ENCODE results near the gene STX8. TPM values are rescaled to one million over a fixed set of nuclear protein-coding genes. Genes with fewer than 3 reads are reported as not detected.
A peak's percentile ranks its signal among the peaks of the same experiment; 100 is the strongest.
"Not testable (repeated sequence)": the region's sequence is repeated elsewhere in the genome, so short reads cannot be mapped to it uniquely, and the experiment has no call there.

STX8 gene
- total RNA-seq, 2 experiments from 2014 or later: 57.9 to 74.2 TPM

DNA sequence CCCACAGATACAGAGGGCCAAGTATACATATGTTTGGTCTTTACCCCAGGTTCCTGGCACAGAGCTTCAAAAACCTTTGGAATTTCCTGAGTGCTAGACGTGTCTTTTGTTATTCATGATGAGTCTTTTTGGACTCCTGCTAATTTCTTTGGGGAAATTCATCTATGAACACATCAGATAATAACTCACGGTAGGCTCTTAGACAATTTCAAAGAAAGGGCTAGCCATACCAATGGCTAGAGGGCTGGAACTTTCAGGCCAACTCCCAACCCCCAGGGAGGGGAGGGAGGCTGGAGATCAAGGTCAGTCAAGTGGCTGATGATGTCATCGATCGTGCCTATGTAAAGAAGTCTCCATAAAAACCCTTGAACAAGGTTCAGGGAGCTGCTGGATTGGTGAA lies 101.9 kb downstream of the STX8 start:
- DNase-seq (no peak), ATAC-seq (no peak)
- CTCF ChIA-PET: interaction anchor here (0.6 kb wide), 1 partner anchor 166 kb away, joined by 3 read pairs; no protein-coding TSS in a partner anchor
- H3K9me3 Mint-ChIP-seq (ENCODE audit: low read depth): no peaks in the 10 kb centered on the region
- no peaks in the 10 kb centered on the region for H3K27me3 Mint-ChIP-seq
- H3K36me3 Mint-ChIP-seq: peaks cover 6% of the 10 kb centered on the region
- H3K27ac Mint-ChIP-seq: no peak overlapping the region
- peaks cover 33% of the 10 kb centered on the region for H3K4me1 Mint-ChIP-seq
- H3K4me3 Mint-ChIP-seq: no peak overlapping the region

DNA sequence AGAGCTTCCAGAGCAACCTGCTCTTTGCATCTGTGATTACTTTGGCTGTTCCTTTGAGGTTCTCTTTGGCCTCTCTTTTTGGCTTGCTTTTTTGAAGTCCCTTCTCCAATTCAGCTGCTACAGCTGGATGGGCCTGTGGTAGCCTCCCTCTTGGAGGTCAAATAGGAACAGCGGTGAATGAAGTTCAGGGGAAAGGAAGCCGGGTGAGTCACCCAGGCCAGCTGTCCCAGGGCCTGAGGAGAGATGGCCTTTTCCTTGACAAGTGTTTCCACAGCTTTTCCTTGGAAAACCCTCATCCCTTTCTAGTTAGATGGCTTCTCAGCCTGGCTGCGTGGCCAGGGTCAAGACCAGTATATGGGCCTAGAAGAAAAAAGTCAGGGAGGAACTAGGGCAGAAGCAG lies 103.1 kb downstream of the STX8 start:
- Mint-ChIP-seq H3K27me3 (no peaks in the 10 kb centered on the region), H3K27ac (no peak overlapping the region), H3K4me1 (peaks cover 33% of the 10 kb centered on the region), H3K36me3 (peaks cover 6% of the 10 kb centered on the region), H3K9me3 (ENCODE audit: low read depth) (no peaks in the 10 kb centered on the region), H3K4me3 (no peak overlapping the region)
- DNase-seq (no peak), ATAC-seq (no peak)
- CTCF ChIA-PET: no interaction called here

DNA sequence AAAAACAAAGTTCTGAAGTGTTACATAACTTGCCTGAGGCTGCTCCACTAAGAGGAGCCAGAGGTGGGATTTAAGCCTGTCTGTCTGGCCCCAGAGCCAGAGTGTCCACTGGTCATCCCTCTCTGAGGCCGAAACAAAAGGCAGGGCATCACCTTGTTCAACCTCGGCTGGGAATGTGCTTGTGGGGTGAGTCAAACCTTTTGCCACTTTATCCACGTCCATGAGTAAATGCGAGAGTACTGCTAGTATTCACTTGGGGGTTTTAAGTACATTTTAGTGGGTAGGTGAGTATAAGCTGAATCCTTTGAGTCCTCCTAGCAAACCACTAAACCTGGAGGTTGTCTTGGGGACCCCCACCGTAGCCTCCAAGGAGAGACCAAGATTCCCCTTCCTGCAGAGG lies 103.5 kb downstream of the STX8 start:
- CTCF ChIA-PET: no interaction called here
- H3K27ac Mint-ChIP-seq: no peak overlapping the region
- ATAC-seq: no peak

DNA sequence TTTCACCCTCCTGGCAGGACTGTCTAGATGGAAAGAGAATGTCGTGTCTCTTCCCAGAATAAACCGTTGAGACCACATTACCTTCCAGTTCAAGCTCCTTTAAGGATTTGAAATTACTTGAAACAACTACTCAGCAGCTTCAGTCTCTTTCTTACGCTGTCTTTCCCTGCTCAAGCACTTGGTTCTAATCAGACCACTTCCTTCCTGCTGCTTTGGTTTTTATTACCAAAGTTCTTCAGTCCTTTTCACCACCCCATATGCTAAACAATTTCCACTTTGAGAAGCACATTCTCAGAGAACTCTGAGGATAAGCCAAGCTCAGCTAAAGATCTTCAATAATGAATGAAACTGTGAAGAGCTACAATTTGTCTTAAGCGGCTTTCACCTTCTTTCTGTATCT lies 105.4 kb downstream of the STX8 start:
- peak overlapping the region; percentile 47 for H3K4me3 Mint-ChIP-seq
- H3K9me3 Mint-ChIP-seq (ENCODE audit: low read depth): no peaks in the 10 kb centered on the region
- CTCF ChIA-PET: interaction anchor here (0.6 to 1.5 kb wide), 5 partner anchors 10 to 59 kb away, joined by 3 to 5 read pairs (median 3); no protein-coding TSS in a partner anchor
- H3K27me3 Mint-ChIP-seq: no peaks in the 10 kb centered on the region
- peak; percentile 95 for ATAC-seq
- H3K36me3 Mint-ChIP-seq: peaks cover 6% of the 10 kb centered on the region
- H3K27ac Mint-ChIP-seq: peak overlapping the region; percentile 92
- peaks cover 33% of the 10 kb centered on the region for H3K4me1 Mint-ChIP-seq
- peak; percentile 43 for DNase-seq

More for the DNA sequence above, 103.5 kb downstream of the STX8 start:
- Mint-ChIP-seq H3K4me3 (no peak overlapping the region), H3K9me3 (ENCODE audit: low read depth) (no peaks in the 10 kb centered on the region), H3K4me1 (peaks cover 33% of the 10 kb centered on the region), H3K27me3 (no peaks in the 10 kb centered on the region), H3K36me3 (peaks cover 6% of the 10 kb centered on the region)
- no peak for DNase-seq

DNA sequence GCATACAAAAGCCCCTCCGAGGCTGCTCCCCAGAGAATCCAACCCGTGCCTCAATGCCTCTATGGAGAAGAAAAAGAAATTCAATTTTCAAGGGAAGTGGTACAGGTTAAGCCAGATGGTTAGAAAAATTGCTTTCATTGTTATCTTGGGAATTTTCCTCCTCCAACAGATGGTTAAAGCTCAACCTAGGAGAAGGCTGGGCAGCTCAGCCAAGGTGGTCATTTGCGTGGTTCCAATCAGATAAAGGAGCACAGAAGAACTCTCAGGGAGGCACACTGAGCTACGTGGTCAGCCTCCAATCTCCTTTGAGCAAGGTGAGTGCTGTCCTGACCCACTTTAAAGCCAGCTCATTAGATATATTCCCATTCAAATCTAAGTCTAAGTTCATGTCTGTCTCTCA lies 106.7 kb downstream of the STX8 start:
- H3K27ac Mint-ChIP-seq: peak overlapping the region; percentile 92
- CTCF ChIA-PET: interaction anchor here (0.5 to 1.5 kb wide), 2 partner anchors 9 to 183 kb away, joined by 3 to 4 read pairs; no protein-coding TSS in a partner anchor
- H3K4me3 Mint-ChIP-seq: no peak overlapping the region
- DNase-seq (no peak), ATAC-seq (no peak)
- no peaks in the 10 kb centered on the region for H3K9me3 Mint-ChIP-seq (ENCODE audit: low read depth)
- H3K27me3 Mint-ChIP-seq: no peaks in the 10 kb centered on the region
- H3K4me1 Mint-ChIP-seq: peaks cover 34% of the 10 kb centered on the region
- peaks cover 6% of the 10 kb centered on the region for H3K36me3 Mint-ChIP-seq

DNA sequence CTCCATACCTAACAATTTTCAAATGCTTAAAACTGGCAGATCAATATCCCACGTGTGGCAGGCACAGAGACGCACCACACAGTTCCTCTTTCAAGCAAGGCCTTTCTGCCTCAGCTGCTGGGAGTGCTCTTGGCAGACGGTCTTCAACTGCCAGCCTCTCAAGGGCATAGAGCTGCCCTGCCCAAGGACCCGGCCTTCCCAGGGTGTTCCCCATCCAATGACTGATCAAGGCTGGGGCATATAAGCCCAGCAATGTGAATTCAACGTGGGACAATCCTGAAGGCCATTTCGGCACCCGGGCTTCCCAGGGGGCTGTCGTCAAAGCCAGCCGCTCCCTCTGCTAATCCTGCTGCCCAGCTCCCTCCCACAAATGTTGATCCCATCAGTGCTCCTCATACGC lies 107.1 kb downstream of the STX8 start:
- no peaks in the 10 kb centered on the region for H3K27me3 Mint-ChIP-seq
- DNase-seq: no peak
- peaks cover 6% of the 10 kb centered on the region for H3K36me3 Mint-ChIP-seq
- no peaks in the 10 kb centered on the region for H3K9me3 Mint-ChIP-seq (ENCODE audit: low read depth)
- ATAC-seq: no peak
- CTCF ChIA-PET: interaction anchor here (0.5 kb wide), 1 partner anchor 182 kb away, joined by 3 read pairs; no protein-coding TSS in a partner anchor
- H3K4me1 Mint-ChIP-seq: peaks cover 34% of the 10 kb centered on the region
- H3K27ac Mint-ChIP-seq: no peak overlapping the region
- no peak overlapping the region for H3K4me3 Mint-ChIP-seq

DNA sequence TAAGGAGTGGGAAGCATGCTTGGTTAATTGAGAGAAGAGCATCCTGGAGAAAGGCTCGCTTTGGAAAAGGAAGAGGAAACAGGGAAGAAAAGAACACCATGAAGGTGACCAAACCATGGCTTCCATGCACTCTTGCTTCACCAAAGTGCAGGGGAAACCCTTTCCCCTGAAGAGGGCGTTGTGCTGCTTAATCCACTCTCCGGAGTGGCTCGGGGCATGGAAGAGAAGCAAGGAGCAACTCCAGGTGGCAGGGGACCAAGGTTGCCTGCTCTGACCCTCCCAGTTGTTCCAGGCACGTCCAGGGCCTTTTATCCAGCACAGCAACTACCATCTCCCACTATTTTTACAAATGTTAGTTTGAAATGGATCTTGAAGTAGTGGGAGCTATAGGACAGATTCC lies 108.1 kb downstream of the STX8 start:
- no peaks in the 10 kb centered on the region for H3K9me3 Mint-ChIP-seq (ENCODE audit: low read depth)
- no peak overlapping the region for H3K27ac Mint-ChIP-seq
- no peaks in the 10 kb centered on the region for H3K27me3 Mint-ChIP-seq
- no peak for ATAC-seq
- H3K4me3 Mint-ChIP-seq: no peak overlapping the region
- H3K4me1 Mint-ChIP-seq: peaks cover 31% of the 10 kb centered on the region
- H3K36me3 Mint-ChIP-seq: peaks cover 6% of the 10 kb centered on the region
- no peak for DNase-seq
- CTCF ChIA-PET: interaction anchor here (1.2 kb wide), 1 partner anchor 108 kb away, joined by 3 read pairs; the partner anchor contains the start of gene STX8

DNA sequence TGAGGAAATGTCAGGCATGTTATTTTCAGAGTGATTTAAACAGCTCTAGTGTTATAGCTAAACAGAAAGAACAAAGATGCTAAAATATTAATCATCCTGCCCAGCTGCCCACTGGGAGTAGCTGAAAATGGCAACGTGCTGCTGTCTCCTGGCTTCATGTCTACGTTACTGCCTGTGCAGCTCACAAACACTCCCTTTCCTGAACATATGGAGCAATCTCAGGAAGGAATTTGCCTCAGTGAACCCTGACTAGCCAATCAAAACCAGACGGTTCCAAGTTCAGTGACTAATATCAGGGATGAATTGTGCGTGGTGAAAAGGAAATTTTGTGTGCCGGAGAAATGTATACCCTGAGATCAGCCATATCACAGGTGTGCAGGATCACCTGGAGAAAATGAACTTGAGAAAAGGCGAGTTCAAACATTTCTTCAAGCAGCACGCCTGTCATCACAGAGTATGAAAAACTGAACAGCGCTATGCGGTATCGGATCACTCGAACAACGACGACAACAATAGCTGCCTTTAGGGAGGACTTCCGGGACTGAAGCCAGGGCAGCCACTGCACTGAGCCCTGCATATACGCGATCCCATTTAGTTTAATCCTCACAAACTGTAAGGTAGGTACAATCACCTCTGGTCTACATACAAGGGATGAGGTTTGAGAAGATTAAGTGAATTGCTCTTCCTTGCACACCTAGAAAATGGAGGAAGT lies 110.3 kb downstream of the STX8 start:
- CTCF ChIA-PET: interaction anchor here (2.2 kb wide), 1 partner anchor 10 kb away, joined by 4 read pairs; no protein-coding TSS in a partner anchor
- H3K27me3 Mint-ChIP-seq: no peaks in the 10 kb centered on the region
- no peak for ATAC-seq
- peaks cover 4% of the 10 kb centered on the region for H3K36me3 Mint-ChIP-seq
- no peak for DNase-seq
- no peaks in the 10 kb centered on the region for H3K9me3 Mint-ChIP-seq (ENCODE audit: low read depth)
- H3K4me3 Mint-ChIP-seq: no peak overlapping the region
- peaks cover 17% of the 10 kb centered on the region for H3K4me1 Mint-ChIP-seq
- H3K27ac Mint-ChIP-seq: no peak overlapping the region

DNA sequence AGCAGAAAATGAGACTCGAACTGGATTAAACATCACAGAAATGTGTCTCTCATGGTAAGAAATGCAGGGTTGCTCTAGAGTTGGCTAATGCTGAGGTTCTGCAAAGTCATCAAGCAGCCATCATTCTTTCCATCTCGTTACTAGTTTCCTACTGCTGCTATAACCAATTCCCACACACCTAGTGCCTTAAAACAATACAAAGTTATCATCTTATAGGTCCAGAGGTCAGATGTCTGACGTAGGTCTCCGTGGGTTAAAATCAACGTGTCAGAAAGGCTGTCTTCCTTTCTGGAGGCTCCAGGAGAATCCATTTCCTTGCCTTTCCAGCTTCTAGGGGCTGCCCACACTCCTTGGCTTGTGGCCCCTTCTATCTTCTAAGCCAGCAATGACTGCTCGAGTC lies 118.6 kb downstream of the STX8 start:
- Mint-ChIP-seq H3K9me3 (ENCODE audit: low read depth) (no peaks in the 10 kb centered on the region), H3K4me3 (no peak overlapping the region), H3K27me3 (no peaks in the 10 kb centered on the region), H3K4me1 (no peaks in the 10 kb centered on the region), H3K27ac (no peak overlapping the region), H3K36me3 (peaks cover 3% of the 10 kb centered on the region)
- ATAC-seq (no peak), DNase-seq (no peak)
- CTCF ChIA-PET: no interaction called here

DNA sequence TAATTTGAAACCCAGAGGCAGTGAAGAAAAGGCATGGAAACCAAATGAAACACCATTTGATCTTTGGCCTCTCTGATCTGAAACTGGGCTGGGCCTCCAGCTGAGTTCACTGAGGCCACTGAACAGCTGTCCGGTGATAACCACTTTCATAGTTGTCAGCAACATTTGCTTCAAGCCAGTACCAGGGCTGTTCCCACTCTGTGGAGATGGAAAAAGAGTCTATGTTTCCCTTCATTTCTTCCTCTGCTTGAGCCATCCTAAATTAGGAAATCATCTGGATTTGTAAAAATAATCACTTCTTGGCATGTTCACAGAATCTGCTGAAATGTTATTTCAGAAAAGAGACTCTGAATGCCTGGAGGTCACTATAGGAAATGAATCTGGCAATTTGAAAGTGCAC lies 119.3 kb downstream of the STX8 start:
- CTCF ChIA-PET: no interaction called here
- H3K27ac Mint-ChIP-seq: no peak overlapping the region

DNA sequence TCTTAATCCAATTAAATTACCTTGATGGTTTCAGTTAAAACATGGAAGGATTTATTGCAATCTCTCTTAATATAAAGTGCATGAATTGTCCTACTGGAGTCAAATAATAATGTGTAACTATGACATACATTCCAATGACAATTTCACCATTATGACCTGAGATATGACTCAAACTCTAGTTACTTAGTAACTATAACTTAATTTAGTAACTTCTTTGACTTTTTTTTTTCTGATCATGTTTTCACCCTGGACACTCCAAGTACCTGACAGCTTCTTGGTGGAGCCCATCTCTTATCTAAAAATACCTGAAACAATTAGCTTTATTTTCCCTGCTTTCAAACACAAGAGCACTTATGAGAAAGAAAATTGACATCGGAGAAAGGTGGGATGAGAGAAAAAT lies 123.7 kb downstream of the STX8 start:
- no peaks in the 10 kb centered on the region for H3K36me3 Mint-ChIP-seq
- H3K4me1 Mint-ChIP-seq: no peaks in the 10 kb centered on the region
- CTCF ChIA-PET: no interaction called here
- no peak overlapping the region for H3K4me3 Mint-ChIP-seq
- no peaks in the 10 kb centered on the region for H3K9me3 Mint-ChIP-seq (ENCODE audit: low read depth)
- ATAC-seq: no peak
- H3K27ac Mint-ChIP-seq: no peak overlapping the region
- DNase-seq: no peak
- no peaks in the 10 kb centered on the region for H3K27me3 Mint-ChIP-seq

More for the DNA sequence above, 119.3 kb downstream of the STX8 start:
- no peak overlapping the region for H3K4me3 Mint-ChIP-seq
- H3K4me1 Mint-ChIP-seq: no peaks in the 10 kb centered on the region
- H3K9me3 Mint-ChIP-seq (ENCODE audit: low read depth): no peaks in the 10 kb centered on the region
- DNase-seq (no peak), ATAC-seq (no peak)
- no peaks in the 10 kb centered on the region for H3K27me3 Mint-ChIP-seq
- H3K36me3 Mint-ChIP-seq: peaks cover 3% of the 10 kb centered on the region

DNA sequence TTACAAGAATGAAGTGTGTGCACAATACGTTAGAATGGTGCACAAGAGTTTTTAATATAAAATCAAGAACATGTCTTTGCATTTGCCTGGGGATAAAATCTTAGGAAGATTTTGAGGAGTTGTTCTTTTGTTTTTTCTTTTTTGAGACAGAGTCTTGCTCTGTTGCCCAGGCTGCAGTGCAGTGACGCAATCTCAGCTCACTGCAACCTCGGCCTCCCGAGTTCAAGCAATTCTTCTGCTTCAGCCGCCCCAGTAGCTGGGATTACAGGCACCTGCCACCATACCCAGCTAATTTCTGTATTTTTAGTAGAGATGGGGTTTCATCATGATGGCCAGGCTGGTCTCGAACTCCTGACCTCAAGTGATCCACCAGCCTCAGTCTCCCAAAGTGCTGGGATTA lies 128.3 kb downstream of the STX8 start:
- DNase-seq; H3K9me3 Mint-ChIP-seq (ENCODE audit: low read depth); H3K4me1 Mint-ChIP-seq; H3K27ac Mint-ChIP-seq; ATAC-seq; H3K27me3 Mint-ChIP-seq; H3K4me3 Mint-ChIP-seq; CTCF ChIA-PET; H3K36me3 Mint-ChIP-seq: not testable (repeated sequence)

DNA sequence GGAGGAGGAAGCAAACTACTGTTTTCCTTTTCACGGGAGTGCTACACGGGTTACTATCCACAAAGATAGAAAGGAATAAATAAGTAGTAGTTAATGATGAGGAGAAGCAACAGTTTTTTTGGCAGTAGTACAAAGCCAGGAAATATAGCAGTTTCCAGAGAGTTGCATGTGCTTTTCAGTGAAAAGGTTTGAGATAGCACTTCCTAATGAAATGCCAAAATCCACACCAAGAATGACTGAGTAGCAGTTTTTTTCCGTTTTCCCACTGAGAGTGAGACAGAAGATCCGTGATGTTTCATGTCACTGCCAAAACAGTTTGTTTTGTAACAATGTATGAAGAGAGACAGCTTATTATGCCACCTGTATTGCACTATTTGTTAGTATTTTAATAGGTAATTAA lies 129.1 kb downstream of the STX8 start:
- H3K27me3 Mint-ChIP-seq: no peaks in the 10 kb centered on the region
- CTCF ChIA-PET: no interaction called here
- no peak overlapping the region for H3K27ac Mint-ChIP-seq
- no peak for ATAC-seq
- H3K36me3 Mint-ChIP-seq: no peaks in the 10 kb centered on the region
- no peak for DNase-seq
- H3K9me3 Mint-ChIP-seq (ENCODE audit: low read depth): no peaks in the 10 kb centered on the region
- no peak overlapping the region for H3K4me3 Mint-ChIP-seq
- H3K4me1 Mint-ChIP-seq: no peaks in the 10 kb centered on the region

DNA sequence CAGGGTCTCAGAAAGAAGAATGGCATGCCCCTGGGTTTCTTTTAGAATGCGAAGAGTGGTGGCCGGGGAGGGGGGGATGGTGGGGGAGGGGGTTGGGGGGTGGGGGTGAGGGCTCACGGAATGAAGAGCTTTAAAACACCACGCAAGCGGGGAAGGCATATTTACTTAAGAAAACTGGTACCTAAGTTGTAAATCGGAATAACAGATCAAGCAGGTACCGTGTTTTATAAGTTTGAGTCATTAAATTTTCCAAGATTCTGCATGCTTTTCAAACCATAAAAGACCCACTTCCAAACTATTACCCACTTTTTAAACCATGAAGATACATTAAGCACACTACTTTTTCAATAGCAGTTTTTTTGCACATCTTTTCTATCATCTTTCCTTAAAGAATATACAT lies 130.2 kb downstream of the STX8 start:
- DNase-seq: no peak
- CTCF ChIA-PET: no interaction called here
- Mint-ChIP-seq H3K27me3 (no peaks in the 10 kb centered on the region), H3K27ac (no peak overlapping the region), H3K9me3 (ENCODE audit: low read depth) (no peaks in the 10 kb centered on the region), H3K36me3 (peaks cover 4% of the 10 kb centered on the region), H3K4me1 (no peaks in the 10 kb centered on the region), H3K4me3 (no peak overlapping the region)
- no peak for ATAC-seq
